CD4-positive, alpha-beta memory T cell (primary cell): ENCODE data around the gene TDRD9. TPM values are rescaled to one million over a fixed set of nuclear protein-coding genes. Genes with fewer than 3 reads are reported as not detected.

Source experiments
- CTCF ChIA-PET: fragments of 350-600 bp; sonication (Branson Sonifier 250); formaldehyde crosslinking; loops from one replicate; lab custom pipeline; 2021; ENCODE audit warnings: inconsistent platforms; ENCODE audit not compliant: partially characterized antibody; lab: Charles Lee
- POLR2A ChIA-PET: fragments of 350-600 bp; sonication (Branson Sonifier 250); formaldehyde crosslinking; loops from one replicate; lab custom pipeline; 2021; ENCODE audit not compliant: partially characterized antibody; lab: Charles Lee
- DNase-seq, 5 donors: peaks; one replicate each; pipeline versions ENCODE4 v3.0.0 to v3.0.0-alpha.2; 2020 to 2022; ENCODE audit warnings: mixed read lengths in 1 of 5
- H3K27ac ChIP-seq: one replicate; pipeline ENCODE4 v1.7.0; 2013; ENCODE audit warnings: low read depth, low read length
- H3K27me3 ChIP-seq: 2 replicates; pipeline ENCODE4 v1.7.0; 2013; ENCODE audit warnings: mild to moderate bottlenecking, low read length, moderate library complexity; ENCODE audit not compliant: insufficient read depth
- H3K36me3 ChIP-seq: 2 replicates; pipeline ENCODE4 v1.7.0; 2013; ENCODE audit warnings: mild to moderate bottlenecking, low read length, moderate library complexity; ENCODE audit not compliant: insufficient read depth
- H3K4me1 ChIP-seq: 2 replicates; pipeline ENCODE4 v1.7.0; 2013; ENCODE audit warnings: mild to moderate bottlenecking, low read length, moderate library complexity; ENCODE audit not compliant: insufficient read depth
- H3K4me3 ChIP-seq, 2 donors: one replicate each; pipeline ENCODE4 v1.7.0; 2013; ENCODE audit warnings: low read length in 2 of 2, mild to moderate bottlenecking in 1 of 2
- H3K9me3 ChIP-seq, 2 donors: one replicate each; pipeline ENCODE4 v1.7.0; 2013; ENCODE audit warnings: low read length in 2 of 2, control low read depth in 1 of 2; ENCODE audit not compliant: control insufficient read depth in 1 of 2
- H3K27ac Mint-ChIP-seq, 7 donors: one replicate each; pipeline ENCODE4 v1.8.0; 2020 to 2021; ENCODE audit warnings: mixed read lengths in 7 of 7, mild to moderate bottlenecking in 6 of 7, inconsistent platforms in 3 of 7, moderate library complexity in 3 of 7
- H3K27me3 Mint-ChIP-seq, 2 donors: one replicate each; pipeline ENCODE4 v1.8.0; 2020 to 2021; ENCODE audit warnings: mixed read lengths in 2 of 2
- H3K36me3 Mint-ChIP-seq, 2 donors: one replicate each; pipeline ENCODE4 v1.8.0; 2020 to 2021; ENCODE audit warnings: mixed read lengths in 2 of 2, inconsistent platforms in 1 of 2, mild to moderate bottlenecking in 1 of 2
- H3K4me1 Mint-ChIP-seq, 4 donors: one replicate each; pipeline ENCODE4 v1.8.0; 2020 to 2021; ENCODE audit warnings: mixed read lengths in 4 of 4, mild to moderate bottlenecking in 1 of 4
- H3K4me3 Mint-ChIP-seq, 8 donors: one replicate each; pipeline ENCODE4 v1.8.0; 2020 to 2021; ENCODE audit warnings: mixed read lengths in 8 of 8, mild to moderate bottlenecking in 7 of 8, moderate library complexity in 6 of 8, inconsistent platforms in 3 of 8
- H3K9me3 Mint-ChIP-seq, 8 donors: one replicate each; pipeline ENCODE4 v1.8.0; 2020 to 2021; ENCODE audit warnings: mixed read lengths in 8 of 8, mild to moderate bottlenecking in 5 of 8, inconsistent platforms in 3 of 8, moderate library complexity in 1 of 8
- intact Hi-C: fragments of 100-400 bp; cut with micrococcal nuclease; formaldehyde crosslinking; loops from one replicate; pipeline ENCODE4 v1.15.1; 2023
- polyA plus RNA-seq, 2 donors: library from polyadenylated mRNA; unstranded; fragments of 300-500 nt; fragmentation: Illumina TruSeq; gene quantifications; one replicate each; pipeline ENCODE4 v1.2.3, GENCODE V29; 2021
- total RNA-seq, 2 experiments: library from RNA; stranded (reverse); gene quantifications; one replicate each; pipeline ENCODE4 v1.2.3, GENCODE V29; 2021

The TDRD9 gene
- total and polyA plus RNA-seq, 4 experiments from 2014 or later: 0.28 to 1.2 (median 0.59) TPM

DNA sequence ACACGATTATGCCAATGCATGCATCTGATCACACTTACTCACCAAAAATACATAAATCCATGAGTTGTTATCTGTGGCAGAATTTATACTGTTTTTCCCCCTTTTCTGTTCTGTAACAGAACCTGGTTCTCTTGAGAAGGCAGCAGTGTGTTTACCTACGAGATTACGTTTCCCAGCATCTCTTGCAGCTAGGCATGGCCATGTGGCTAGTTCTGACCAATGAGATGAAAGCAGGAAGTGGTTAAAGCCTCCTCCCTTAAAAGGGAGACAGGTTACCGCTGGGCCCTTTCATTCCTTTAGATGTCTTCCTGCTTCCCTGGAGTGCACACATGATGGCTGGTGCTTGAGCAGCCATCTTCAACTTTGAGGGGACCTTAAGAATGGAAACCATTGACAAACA lies 145.5 kb downstream of the TDRD9 start:
- no peak for DNase-seq
- H3K9me3 Mint-ChIP-seq: peaks cover 3 to 16% (median 12%) of the 10 kb centered on the region in 8 donors
- CTCF ChIA-PET: no interaction called here
- Histone ChIP-seq H3K27me3 (peaks cover 4% of the 10 kb centered on the region), H3K27ac (no peak overlapping the region), H3K4me3 (no peak overlapping the region), H3K4me1 (peaks cover 21% of the 10 kb centered on the region), H3K9me3 (peaks cover 0 to 6% of the 10 kb centered on the region in 2 donors), H3K36me3 (no peaks in the 10 kb centered on the region)
- H3K27ac Mint-ChIP-seq: peak overlapping the region in 1 of 7 donors; percentile 5
- H3K4me1 Mint-ChIP-seq: peaks cover 14 to 25% (median 20%) of the 10 kb centered on the region in 4 donors
- no peaks in the 10 kb centered on the region for H3K36me3 Mint-ChIP-seq
- intact Hi-C loops: no loop called here
- H3K27me3 Mint-ChIP-seq: peaks cover 4 to 5% of the 10 kb centered on the region in 2 donors
- POLR2A ChIA-PET: no interaction called here
- H3K4me3 Mint-ChIP-seq: no peak overlapping the region

DNA sequence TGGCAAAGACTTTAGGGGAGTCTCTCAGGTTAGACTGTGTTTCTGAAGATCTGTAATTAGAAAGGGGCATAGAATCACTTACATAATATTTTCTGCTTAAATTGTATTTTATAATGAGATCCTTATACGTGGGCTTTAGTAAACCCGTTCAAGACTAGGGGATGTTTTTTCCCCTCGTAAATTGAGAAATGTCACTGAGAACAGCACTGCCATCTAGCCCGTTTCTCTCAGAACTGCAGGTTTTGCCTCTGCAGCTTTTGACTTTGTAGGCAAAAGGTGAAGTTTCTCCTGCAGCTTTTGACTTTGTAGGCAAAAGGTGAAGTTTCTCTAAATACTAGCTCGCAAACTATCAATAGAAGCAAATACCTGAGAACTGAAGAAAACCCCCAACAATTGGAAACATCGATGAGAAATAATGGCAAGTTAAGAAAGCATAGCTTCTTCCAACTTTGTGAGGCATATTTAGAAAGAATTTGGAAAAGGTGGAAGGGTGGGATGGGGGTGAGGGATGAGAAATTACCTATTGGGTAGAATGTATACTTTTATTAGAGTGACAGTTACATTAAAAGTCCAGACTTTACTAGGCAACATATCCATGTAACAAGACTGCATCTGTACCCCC lies 147.4 kb downstream of the TDRD9 start:
- peaks cover 21% of the 10 kb centered on the region for H3K4me1 ChIP-seq
- intact Hi-C loops: loop anchor here (5.0 kb wide), 1 partner anchor 322 kb away; no protein-coding TSS in a partner anchor
- no peak overlapping the region for H3K27ac ChIP-seq
- Mint-ChIP-seq H3K27ac (peak overlapping the region in 3 of 7 donors; percentile 15 to 70 (median 50)), H3K4me3 (no peak overlapping the region), H3K36me3 (no peaks in the 10 kb centered on the region), H3K4me1 (peaks cover 14 to 25% (median 21%) of the 10 kb centered on the region in 4 donors), H3K9me3 (peaks cover 3 to 16% (median 13%) of the 10 kb centered on the region in 8 donors), H3K27me3 (peaks cover 0 to 1% of the 10 kb centered on the region in 2 donors)
- H3K9me3 ChIP-seq: peaks cover 0 to 6% of the 10 kb centered on the region in 2 donors
- no peak for DNase-seq
- no peak overlapping the region for H3K4me3 ChIP-seq
- ChIA-PET CTCF (interaction anchor here (3.2 kb wide), 1 partner anchor 489 kb away, joined by 29 read pairs; no protein-coding TSS in a partner anchor), POLR2A (no interaction called here)
- no peaks in the 10 kb centered on the region for H3K27me3 ChIP-seq
- no peaks in the 10 kb centered on the region for H3K36me3 ChIP-seq

- Mint-ChIP-seq H3K4me3 (peak overlapping the region in 7 of 8 donors; percentile 5 to 75 (median 40)), H3K36me3 (no peaks in the 10 kb centered on the region), H3K27ac (peak overlapping the region; percentile 8 to 86 (median 85)), H3K27me3 (peaks cover 0 to 1% of the 10 kb centered on the region in 2 donors), H3K4me1 (peaks cover 14 to 25% (median 21%) of the 10 kb centered on the region in 4 donors), H3K9me3 (peaks cover 3 to 16% (median 13%) of the 10 kb centered on the region in 8 donors)
- H3K4me1 ChIP-seq: peaks cover 21% of the 10 kb centered on the region
- peaks cover 0 to 6% of the 10 kb centered on the region in 2 donors for H3K9me3 ChIP-seq
- no peak overlapping the region for H3K27ac ChIP-seq
- no peaks in the 10 kb centered on the region for H3K36me3 ChIP-seq
- ChIA-PET CTCF (interaction anchor here (1.1 to 3.2 kb wide), 7 partner anchors 11 to 488 kb away, joined by 3 to 31 read pairs (median 10); no protein-coding TSS in a partner anchor), POLR2A (no interaction called here)
- DNase-seq: peak in 4 of 5 donors; percentile 24 to 52 (median 32)
- H3K4me3 ChIP-seq: no peak overlapping the region
- intact Hi-C loops: loop anchor here (5.0 kb wide), 1 partner anchor 321 kb away; no protein-coding TSS in a partner anchor
- H3K27me3 ChIP-seq: no peaks in the 10 kb centered on the region
Observed at GRCh38 chr14:104076743-104077142, 148.5 kb downstream of the TDRD9 start.

GRCh38 chr14:104078031-104078455 lies 149.8 kb downstream of the TDRD9 start:
- Histone ChIP-seq H3K4me1 (peaks cover 21% of the 10 kb centered on the region), H3K9me3 (peaks cover 0 to 6% of the 10 kb centered on the region in 2 donors), H3K36me3 (no peaks in the 10 kb centered on the region), H3K4me3 (no peak overlapping the region), H3K27ac (no peak overlapping the region), H3K27me3 (no peaks in the 10 kb centered on the region)
- ChIA-PET POLR2A (interaction anchor here (0.8 to 1.0 kb wide), 3 partner anchors 16 to 744 kb away, joined by 3 read pairs; partner anchors contain the start of gene EIF5), CTCF (interaction anchor here (0.6 to 3.2 kb wide), 29 partner anchors 10 to 562 kb away, joined by 3 to 31 read pairs (median 4); no protein-coding TSS in a partner anchor)
- intact Hi-C loops: loop anchor here (1.0 to 5.0 kb wide), 2 partner anchors 59 to 319 kb away; no protein-coding TSS in a partner anchor
- peaks cover 3 to 12% (median 9%) of the 10 kb centered on the region in 8 donors for H3K9me3 Mint-ChIP-seq
- H3K36me3 Mint-ChIP-seq: no peaks in the 10 kb centered on the region
- H3K4me3 Mint-ChIP-seq: peak overlapping the region; percentile 42 to 79 (median 56)
- peak; percentile 83 to 85 (median 84) for DNase-seq
- H3K27me3 Mint-ChIP-seq: peaks cover 0 to 1% of the 10 kb centered on the region in 2 donors
- H3K27ac Mint-ChIP-seq: peak overlapping the region; percentile 16 to 85 (median 74)
- H3K4me1 Mint-ChIP-seq: peaks cover 14 to 25% (median 19%) of the 10 kb centered on the region in 4 donors

DNA sequence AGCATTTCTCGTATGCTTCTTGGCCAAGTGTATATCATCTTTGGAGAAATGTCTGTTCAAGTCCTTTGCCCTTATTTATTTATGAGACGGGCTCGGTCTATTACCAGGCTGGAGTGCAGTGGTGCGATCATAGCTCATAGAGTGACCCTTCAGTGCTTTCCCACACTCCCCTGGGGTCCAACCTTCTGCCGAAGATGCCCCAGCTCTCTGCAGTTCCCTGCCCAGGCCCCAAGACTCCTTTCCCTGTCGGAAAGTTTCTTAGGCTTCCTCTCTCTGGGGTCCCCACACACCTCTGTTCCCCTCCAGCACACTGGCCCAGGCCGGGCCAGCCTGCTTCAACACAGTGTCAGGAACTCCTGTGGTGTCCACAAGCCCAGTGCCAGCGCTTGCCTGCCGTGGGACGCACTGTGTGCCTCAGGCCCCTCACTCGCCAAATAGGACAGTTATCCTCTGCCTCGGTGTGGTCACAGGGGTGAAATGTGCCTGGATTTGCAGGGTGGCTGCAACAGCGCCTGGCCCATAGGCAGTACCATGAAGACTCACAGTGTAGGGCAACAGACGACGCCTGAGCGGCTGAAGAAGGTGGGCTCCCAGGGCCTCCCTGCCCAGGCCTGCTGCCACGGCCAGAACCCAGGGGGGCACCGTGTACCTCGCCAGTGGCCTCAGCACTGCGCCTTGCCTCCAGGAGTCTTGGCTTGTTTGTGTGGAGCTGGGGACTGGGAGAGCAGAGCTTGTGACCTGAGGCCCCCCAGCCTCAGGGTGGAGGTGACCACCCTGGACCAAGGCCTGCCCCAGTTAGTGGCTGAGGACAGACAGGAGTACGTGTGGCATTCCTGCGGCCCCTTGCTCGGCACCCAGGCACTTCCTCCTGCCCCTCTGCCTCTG lies 152.4 kb downstream of the TDRD9 start:
- H3K27ac Mint-ChIP-seq: no peak overlapping the region
- DNase-seq: no peak

GRCh38 chr14:104081261-104081835 lies 153.1 kb downstream of the TDRD9 start:
- Histone ChIP-seq H3K9me3 (no peaks in the 10 kb centered on the region), H3K27ac (no peak overlapping the region), H3K27me3 (peaks cover 5% of the 10 kb centered on the region), H3K4me1 (peaks cover 20% of the 10 kb centered on the region), H3K36me3 (no peaks in the 10 kb centered on the region), H3K4me3 (no peak overlapping the region)
- no peak overlapping the region for H3K4me3 Mint-ChIP-seq
- H3K9me3 Mint-ChIP-seq: peaks cover 0 to 8% (median 0%) of the 10 kb centered on the region in 8 donors
- ChIA-PET POLR2A (no interaction called here), CTCF (no interaction called here)
- no peak for DNase-seq
- no peak overlapping the region for H3K27ac Mint-ChIP-seq
- peaks cover 4 to 10% of the 10 kb centered on the region in 2 donors for H3K27me3 Mint-ChIP-seq
- intact Hi-C loops: no loop called here
- H3K36me3 Mint-ChIP-seq: no peaks in the 10 kb centered on the region
- H3K4me1 Mint-ChIP-seq: peaks cover 12 to 24% (median 16%) of the 10 kb centered on the region in 4 donors

More for the DNA sequence above, 152.4 kb downstream of the TDRD9 start:
- Histone ChIP-seq H3K27me3 (no peaks in the 10 kb centered on the region), H3K4me3 (no peak overlapping the region), H3K27ac (no peak overlapping the region), H3K36me3 (no peaks in the 10 kb centered on the region), H3K4me1 (peaks cover 21% of the 10 kb centered on the region), H3K9me3 (no peaks in the 10 kb centered on the region)
- Mint-ChIP-seq H3K36me3 (no peaks in the 10 kb centered on the region), H3K27me3 (peaks cover 4 to 9% of the 10 kb centered on the region in 2 donors), H3K9me3 (peaks cover 0 to 8% (median 0%) of the 10 kb centered on the region in 8 donors), H3K4me1 (peaks cover 14 to 29% (median 18%) of the 10 kb centered on the region in 4 donors), H3K4me3 (no peak overlapping the region)
- intact Hi-C loops: no loop called here
- CTCF ChIA-PET: no interaction called here
- POLR2A ChIA-PET: no interaction called here
